Inferior parietal cortex (tissue), 1 donor: ENCODE measurements around the gene ITGB7.

Source experiments
- DNase-seq: peaks from one replicate; pipeline ENCODE4 v3.0.0-alpha.2; 2016; ENCODE audit errors: extremely low spot score

ITGB7 gene, protein sequence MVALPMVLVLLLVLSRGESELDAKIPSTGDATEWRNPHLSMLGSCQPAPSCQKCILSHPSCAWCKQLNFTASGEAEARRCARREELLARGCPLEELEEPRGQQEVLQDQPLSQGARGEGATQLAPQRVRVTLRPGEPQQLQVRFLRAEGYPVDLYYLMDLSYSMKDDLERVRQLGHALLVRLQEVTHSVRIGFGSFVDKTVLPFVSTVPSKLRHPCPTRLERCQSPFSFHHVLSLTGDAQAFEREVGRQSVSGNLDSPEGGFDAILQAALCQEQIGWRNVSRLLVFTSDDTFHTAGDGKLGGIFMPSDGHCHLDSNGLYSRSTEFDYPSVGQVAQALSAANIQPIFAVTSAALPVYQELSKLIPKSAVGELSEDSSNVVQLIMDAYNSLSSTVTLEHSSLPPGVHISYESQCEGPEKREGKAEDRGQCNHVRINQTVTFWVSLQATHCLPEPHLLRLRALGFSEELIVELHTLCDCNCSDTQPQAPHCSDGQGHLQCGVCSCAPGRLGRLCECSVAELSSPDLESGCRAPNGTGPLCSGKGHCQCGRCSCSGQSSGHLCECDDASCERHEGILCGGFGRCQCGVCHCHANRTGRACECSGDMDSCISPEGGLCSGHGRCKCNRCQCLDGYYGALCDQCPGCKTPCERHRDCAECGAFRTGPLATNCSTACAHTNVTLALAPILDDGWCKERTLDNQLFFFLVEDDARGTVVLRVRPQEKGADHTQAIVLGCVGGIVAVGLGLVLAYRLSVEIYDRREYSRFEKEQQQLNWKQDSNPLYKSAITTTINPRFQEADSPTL

DNA sequence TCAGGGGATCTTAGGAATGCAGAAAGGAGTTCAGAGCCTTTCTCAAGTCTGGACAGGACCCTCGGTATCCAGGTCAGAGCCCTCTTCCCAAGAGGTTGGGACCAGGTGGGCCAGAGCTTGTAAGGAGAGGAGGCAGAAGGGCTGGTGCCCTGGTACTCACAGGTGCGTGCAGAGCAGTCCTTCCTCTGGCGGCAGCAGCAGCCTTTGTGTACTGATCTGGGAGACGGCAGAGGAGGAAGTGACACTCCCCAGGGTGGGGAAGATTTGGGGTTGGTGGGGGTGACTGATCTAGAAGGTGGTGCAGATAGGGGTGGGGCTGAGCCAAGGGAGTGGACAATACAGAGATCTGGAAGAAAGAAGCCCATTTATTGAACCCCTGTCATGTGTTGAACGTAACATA, at the start of gene ITGB7:
Gene ITGB7, minus strand, starts transcription at position 210 of the 400 bp plus-strand sequence. CDS start 6,808 bp downstream, outside the sequence.
- DNase-seq, result no peak

DNA sequence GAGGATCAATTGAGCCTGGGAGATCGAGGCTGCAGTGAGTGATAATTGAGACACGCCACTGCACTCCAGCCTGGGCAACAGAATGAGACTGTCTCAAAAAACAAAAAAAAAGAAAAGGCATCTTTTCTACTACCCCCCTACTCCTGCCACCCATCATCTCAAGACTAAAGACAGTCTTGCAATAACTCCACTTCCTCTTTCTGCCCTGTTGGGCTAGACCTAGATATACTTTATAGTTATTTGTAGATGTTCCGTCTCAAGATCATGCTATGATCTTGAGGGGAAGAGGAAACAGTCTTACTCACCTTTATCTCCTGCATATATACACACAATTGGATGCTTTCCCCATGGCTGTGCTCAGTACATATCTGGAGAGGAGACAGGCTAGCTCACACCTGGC, 48.9 kb upstream of the ITGB7 start:
- no peak for DNase-seq

DNA sequence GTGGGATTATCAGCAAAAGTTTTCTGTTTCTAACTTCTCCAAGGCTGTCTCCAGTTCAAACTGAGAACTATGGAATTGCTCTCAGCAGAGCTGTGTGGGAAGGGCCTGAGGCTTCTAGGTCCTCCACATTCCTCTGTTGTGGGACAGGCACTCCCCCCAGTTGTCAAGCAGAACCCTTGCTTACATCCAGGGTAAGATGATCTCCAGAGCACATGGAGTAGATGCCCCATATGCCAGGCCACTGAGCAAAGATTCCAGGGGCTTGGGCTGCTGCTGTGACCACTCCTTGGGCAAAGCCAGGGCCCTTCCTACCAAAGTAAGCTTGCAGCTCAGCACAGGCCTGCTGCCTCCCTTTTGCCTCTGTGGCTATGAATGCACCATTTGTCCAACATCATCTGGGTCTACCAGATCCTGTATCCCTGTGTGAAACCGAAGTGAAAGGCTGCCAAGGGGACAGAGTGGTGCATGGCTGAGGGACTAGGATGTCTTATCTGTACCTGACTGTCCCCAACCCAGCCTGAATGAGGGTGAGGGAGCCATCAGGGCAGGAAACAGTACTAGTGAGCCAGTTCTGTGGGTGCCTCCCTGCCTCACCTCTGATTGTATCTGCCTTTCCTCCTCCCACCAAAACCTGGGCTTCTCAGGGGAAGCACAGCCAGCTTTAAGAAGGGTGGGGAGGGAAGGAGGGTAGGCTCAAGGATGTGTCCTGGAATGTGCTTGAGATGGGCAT, 47.9 kb upstream of the ITGB7 start:
- no peak for DNase-seq

DNA sequence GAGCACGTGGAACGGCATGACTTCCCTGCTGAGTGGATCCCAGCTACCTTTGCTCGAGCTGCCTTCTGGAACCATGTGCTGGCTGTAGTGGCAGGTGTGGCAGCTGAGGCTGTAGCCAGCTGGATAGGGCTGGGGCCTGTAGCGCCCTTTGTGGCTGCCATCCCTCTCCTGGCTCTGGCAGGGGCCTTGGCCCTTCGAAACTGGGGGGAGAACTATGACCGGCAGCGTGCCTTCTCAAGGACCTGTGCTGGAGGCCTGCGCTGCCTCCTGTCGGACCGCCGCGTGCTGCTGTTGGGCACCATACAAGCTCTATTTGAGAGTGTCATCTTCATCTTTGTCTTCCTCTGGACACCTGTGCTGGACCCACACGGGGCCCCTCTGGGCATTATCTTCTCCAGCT, 46.2 kb upstream of the ITGB7 start:
- DNase-seq, result no peak

DNA sequence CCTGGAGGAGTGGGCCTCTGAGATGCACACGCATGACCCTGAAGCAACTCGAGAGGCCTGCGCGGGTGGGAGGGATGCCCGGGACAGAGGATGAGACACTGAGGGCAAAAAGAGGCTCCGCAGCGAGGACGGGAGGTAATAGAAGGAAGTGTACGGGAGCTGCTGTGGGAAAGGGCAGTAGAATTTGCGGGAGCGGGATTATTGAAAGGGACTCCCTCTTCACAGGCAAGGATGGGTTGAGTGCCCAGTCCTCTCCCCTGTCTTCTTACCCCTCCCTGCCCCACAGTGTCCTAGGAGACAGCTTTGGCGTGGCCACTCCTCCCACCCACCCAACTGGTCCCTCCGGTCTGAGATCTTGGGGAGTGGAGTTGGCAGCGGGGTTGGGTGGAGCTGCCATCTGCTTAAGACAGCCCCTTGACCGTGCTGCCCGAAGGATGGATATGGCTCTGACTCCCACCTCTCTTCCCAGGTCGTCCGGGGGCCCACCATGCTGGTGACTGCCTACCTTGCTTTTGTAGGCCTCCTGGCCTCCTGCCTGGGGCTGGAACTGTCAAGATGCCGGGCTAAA, 45.4 kb upstream of the ITGB7 start:
- no peak for DNase-seq

DNA sequence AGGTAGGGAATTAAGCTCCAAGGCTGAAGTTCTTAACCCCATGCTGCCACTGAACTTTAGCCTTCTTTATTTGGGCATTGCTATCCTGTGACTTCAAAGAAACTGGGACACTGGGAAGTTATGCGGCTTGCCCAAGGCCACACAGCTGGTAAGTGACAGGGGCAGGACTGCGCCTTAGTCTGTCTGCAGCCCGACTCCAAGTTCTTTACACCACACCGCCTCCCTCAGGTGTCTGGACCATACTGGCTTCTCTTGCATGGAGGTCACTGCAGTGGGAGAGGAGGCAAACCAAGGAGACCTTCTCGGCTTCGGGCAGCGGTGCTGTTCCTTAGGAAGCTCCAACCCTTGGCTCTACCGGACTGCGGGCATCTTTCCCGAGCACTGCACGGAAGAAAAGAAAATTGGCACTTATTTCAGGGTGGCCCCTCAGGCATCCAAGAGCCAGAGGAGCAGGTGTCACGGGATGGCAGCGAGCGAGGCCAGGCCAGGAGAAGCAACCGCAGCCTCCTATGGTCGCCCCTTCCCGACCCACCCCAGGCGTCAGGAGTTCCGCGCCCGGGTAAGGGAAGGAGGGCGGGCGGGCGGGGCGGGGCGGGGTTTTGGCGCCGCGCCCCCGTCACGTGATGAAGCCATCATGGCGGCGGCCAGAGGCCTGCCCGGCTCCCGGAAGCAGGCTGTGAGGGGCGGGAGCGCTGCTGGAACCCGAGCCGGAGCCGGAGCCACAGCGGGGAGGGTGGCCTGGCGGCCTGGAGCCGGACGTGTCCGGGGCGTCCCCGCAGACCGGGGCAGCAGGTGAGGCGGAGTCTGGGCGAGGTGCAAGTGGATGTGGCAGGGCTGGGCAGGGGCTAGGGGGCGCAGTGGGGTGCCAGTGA, 44.7 kb upstream of the ITGB7 start:
- DNase-seq, result peak; percentile 79

DNA sequence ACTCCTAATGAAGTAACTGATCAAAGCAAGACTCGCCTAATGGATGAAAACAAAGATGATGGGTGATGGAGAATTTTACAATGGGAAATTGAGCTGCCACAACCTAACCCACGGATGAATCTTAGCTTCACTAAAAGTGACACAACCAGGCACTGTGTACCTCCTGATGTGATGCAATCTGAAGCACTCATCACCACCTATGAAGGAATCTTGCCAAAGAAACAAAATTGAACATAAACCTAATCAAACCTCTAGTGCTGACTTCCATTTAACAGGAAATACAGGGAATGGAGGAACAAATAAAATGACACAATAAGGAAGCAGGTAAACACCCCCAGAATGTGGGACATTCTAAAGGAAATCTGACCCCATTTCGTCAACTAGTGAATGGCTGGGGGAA, 38.2 kb upstream of the ITGB7 start:
- no peak for DNase-seq

DNA sequence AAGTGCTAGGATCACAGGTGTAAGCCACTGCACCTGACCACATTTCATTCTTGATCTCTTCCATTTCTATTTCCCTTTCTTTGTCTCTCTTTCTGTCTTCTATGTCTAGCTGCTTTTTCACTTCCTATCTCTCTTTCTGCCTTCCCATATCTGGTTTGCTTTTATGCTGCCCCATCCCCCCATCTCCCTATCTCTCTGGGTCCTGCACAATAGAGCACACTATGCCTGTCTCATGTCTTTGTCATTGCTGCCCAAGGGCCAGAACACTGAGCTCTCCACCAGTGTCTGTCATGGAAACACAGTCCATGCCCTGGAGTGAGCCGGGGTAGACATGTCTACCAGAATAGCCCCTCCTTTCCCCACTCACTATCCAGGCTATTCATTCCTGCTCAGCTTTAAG, 37.3 kb upstream of the ITGB7 start:
- no peak for DNase-seq

DNA sequence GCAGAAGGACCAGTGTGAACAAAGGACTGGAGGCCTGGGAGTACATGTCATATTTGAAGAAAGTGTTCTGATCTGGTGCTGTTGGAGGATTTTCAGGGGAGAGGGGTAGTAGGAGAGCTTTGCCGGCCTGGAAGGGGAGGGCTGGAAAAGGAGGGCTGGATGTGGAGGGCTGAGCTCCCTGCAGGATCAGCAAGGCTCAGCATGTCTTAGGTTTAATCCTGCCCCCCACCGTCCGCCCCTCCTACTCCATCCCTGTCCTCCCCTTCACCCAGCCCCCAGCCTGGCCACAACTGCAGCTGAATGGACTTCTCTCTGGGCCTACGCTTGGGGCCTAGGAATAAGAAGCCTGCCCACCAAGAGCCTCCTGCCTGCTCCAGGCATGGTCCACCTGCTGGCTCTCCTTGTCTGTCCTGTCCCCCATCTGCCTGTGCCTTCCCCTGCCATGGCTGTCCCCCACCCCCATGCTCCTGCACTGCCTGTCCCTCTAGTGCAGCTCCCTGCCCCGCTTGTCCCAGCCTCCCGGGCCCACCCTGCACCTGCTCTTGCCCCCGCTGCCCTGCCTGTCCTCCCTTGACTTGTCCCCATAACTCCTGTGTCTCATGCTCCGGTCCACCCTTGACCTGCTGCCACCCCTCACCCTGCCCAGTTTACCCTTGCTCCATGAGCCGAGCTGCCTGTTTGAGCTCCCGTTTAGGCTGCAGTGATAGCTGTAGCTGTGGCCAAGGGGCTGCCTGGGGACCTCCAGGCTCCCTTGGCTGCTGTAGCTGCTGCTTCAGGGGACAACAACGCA, 34.8 kb upstream of the ITGB7 start:
- no peak for DNase-seq

DNA sequence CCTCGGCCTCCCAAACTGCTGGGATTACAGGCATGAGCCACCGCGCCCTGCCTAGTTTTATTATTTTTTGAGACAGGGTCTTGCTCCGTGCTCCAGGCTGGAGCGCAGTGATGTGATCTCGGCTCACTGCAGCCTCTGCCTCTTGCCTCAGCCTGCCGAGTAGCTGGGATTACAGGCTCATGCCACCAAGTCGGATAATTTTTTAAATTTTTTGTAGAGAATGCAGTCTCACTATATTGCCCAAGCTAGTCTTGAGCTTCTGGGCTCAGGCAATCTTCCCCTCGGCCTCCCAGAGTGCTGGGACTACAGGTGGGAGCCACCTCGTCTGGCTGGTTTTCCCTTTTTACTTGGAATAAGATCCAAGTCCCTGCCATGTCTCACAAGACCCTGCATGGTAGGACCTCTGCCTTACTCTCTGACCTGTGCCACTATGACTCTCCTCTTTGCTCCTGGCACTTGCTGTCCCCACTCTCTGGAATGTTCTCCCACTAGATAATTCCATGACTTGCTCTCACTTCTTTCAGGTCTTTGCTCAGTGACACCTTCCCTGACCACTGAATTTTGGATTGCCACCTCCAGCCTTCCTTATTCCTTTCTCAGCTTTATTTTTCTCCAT, 32.7 kb upstream of the ITGB7 start:
- DNase-seq, result no peak

DNA sequence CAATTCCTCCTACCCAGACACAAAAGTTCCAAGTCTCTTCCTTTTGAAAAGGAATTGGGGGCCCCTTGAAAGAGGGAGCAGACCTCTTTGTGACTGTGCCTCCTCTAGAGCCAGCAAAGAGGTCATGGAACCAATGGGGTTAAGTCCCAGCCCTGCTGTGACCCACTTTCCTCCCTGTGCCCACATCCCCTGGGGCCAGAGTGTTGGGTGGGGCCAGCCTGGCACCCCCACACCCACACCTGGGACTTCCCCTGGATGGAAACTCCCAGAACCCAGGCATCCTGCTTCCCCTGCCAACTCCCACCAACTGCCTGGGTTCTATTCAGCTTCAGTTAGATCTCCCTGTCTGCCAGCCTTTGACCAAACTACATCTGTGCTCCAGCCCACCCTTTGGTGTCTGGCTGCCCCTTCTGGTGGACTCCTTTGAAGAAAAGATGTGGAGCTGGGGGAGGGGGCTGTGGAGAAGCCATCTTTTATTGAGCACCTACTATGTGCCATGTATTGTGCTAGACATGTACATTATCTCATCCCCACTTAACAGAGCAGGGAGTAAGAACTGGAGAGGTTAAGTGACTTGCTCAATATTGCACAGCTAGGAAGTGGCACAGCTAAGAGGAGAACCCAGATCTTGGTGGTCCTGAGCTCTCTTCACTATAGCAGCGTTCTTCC, 29.5 kb upstream of the ITGB7 start:
- DNase-seq, result no peak

DNA sequence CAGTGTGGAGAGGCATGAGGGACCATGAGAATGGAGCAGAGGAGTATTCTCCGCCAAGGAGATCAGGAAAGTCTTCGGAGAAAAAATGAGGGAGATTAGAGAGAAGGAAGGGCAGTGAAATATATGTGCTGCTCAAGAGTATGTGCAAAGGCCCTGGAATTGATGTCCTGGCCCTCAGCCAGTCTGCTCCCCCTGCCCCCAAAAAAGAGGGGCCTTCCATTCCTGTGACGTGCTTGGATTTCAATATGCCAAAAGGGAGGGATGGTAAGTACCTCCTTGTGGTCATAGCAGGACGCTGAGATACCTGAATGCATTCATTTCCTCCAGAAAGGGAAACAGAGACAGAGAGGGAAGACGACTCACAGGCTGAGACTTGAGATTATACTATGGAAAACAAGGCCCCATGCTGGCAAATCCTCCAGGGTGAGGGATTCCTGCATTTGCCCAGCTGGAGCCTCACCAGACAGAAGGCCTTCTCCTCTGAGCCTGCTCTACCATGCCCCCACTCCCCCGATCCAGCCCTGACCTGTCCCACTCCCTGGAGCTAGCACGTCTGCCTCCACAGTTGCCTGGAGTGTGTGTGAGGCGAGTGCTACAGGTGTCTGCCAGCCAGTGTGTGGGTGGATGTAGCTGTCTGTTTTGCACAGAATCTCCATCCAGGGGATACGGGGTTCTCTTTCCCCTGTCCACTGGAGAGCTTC, 28.8 kb upstream of the ITGB7 start:
- DNase-seq, result no peak

DNA sequence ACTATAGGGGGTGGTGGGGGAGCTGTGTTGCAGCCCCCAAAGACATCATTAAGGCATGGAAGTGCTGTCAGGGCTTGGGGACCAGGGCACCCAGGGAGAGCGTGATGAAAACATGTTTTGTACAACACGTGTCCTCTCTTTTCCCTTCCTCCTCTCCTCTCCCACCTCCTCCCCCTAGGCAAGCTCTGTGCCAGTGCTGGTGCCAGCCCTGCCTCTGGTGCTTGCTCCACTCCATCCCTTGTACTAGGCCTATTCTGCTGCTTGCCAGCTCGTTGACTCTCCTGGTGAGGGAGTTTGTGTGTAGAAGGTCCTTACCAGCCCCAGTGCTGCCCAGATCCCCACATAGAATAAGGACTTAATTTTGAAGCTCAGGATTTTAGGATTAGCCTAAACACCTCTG, 28.1 kb upstream of the ITGB7 start:
- no peak for DNase-seq

DNA sequence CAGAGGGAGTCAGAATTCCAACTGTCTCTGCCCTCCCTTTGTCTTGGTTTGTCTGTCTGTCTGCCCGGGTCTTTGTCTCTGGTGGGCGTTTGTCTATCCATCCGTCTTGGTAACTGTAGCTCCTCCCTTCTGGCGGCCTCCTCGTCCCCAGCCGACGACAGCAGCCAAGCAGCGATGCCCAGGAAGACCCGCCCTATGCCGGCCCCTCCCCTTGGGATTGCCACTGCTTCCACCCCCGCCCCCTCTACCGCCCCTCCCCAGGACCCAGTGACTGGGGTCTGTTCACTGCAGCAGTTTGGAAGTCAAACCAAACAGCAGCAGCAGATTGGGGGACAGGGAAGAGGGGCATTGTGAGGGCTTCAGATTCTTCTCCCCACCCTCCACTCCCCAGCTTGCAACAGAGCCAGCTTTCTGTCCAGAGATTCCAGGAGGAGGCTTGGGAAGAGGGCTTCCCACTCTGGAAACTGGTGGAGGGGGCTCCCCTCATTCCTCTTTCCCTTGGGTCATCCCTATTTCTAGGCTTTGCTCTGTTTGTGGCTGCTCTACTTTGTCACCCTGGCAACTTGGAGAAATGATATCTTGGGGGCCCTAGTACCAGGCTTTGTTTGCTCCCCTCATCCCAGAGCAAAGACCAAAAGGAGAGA, 27.3 kb upstream of the ITGB7 start:
- no peak for DNase-seq

DNA sequence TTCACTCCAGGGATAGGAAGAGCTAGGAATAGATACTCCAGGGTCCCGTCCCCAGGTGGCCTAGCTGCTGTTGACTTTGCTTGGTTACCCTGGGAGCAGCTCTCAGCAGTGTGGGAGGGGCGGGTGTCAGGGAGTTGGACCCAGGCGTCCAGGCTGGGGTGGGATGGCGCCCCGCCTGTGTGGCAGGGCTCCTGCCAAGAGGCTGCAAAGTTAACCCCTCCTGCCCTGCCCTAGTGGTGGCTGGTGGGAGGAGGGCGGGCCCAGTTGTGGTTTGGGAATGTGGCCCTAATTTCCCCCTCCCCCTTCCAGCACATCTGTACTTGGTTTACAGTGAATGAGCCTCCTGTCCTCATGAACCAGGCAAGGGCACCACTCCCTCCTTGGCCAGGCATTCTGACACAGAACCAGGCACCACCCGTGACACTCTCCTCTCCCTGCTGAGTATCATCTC, 26.6 kb upstream of the ITGB7 start:
- DNase-seq, result no peak

DNA sequence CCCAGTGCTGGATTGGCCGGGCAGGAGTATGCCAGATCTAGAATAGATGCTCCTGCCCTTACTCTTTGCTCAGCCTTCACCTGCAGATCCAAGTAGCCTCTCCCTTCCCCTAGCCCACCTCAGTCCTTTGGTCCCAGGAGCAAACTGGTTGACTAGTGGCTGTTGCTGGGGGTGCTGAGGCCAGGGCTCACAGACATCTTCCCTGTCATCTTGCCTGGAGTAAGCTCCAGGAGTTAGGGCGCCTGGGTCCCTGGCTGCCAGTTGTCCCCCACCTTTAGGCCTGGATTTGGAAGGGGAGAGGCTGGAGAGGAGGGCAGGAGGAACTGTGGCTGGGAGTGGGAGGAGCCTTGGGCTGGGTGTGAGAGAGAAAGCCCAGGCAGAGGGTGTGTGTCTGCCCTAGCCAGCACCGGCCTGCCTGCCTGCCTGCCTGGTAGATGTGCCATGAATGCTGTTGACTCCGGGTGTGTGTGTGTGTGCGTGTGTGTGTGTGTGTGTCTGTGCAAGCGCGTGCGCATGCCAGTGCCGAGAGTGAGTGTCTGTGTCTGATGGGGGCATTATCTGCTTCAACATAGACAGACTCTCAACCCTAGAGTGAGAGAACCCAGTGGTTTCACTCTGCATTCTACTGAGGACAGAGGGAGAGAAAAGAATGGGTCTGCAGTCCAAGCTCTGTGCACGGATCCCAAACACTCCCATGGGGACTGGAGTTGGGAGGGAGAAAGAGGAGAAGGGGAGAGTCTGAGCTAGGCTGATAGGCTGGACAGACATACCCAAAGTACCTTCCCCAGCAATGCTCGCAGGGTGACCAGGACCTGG, 25.8 kb upstream of the ITGB7 start:
- DNase-seq, result no peak
